Gastrocnemius medialis (tissue), 4 donors: ENCODE measurements around the gene GALNT2.

Experiments used
- POLR2A ChIP-seq, 2 donors: fragments of 450-650 bp; IDR thresholded peaks; one replicate each; pipeline ENCODE4 v1.6.1; 2017; ENCODE audit warnings: antibody characterized with exemption in 2 of 2, mild to moderate bottlenecking in 2 of 2, moderate library complexity in 2 of 2
- TF ChIP-seq, protein P1 (sequence below), 5 experiments: fragments of 450-650 bp in 3 of 5; fragments of 200-600 bp in 2 of 5; sonication (generic) in 2 of 5; IDR thresholded peaks in 4 of 5; conservative IDR thresholded peaks in 1 of 5; 1 replicate in 4 of 5; 2 replicates in 1 of 5; pipeline ENCODE4 v1.5.1; 2016 to 2019; ENCODE audit warnings: antibody characterized with exemption in 5 of 5, mild to moderate bottlenecking in 3 of 5, moderate library complexity in 3 of 5

DNA sequence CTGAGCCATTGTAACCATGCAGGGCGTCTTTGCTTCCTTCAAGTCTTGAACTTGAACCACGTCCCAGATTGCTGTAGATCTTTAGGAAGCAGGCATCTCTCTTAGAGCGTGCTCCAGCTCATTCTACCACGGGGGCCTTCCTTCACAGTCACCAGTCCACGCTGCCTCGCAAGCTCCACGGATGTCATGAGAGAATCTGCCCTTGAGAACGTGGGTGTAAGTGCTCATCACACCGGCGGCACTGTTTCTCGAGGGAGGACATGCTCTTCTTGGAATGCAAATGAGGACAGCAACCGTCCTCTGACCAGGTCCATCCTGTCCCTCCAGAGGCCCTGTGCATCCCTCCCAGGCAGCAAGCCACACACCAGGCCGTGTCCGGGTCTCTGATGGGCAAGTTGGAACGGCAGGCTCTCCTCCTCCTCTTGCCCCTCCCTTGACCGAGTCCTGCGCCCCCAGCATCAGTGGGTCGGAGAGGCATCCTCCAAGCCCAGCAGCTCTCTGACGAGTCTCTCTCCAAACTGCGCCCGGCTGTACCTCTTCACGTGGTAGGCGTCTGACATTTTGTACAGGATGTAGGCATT, 256.0 kb downstream of the GALNT2 start:
- TF ChIP-seq, protein P1, sequence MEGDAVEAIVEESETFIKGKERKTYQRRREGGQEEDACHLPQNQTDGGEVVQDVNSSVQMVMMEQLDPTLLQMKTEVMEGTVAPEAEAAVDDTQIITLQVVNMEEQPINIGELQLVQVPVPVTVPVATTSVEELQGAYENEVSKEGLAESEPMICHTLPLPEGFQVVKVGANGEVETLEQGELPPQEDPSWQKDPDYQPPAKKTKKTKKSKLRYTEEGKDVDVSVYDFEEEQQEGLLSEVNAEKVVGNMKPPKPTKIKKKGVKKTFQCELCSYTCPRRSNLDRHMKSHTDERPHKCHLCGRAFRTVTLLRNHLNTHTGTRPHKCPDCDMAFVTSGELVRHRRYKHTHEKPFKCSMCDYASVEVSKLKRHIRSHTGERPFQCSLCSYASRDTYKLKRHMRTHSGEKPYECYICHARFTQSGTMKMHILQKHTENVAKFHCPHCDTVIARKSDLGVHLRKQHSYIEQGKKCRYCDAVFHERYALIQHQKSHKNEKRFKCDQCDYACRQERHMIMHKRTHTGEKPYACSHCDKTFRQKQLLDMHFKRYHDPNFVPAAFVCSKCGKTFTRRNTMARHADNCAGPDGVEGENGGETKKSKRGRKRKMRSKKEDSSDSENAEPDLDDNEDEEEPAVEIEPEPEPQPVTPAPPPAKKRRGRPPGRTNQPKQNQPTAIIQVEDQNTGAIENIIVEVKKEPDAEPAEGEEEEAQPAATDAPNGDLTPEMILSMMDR (IDR thresholded peaks at IDR 0.05 in 4 of 5, conservative IDR thresholded peaks at IDR 0.05 in 1 of 5): no peak
- TF ChIP-seq POLR2A (IDR thresholded peaks at IDR 0.05): no peak
